Measurements from ENCODE around the gene PSME1.

- no peak for TF ChIP-seq EZH2 (optimal IDR thresholded peaks at IDR 0.05; ENCODE audit: low read depth, low read length)
- no peak for TF ChIP-seq CTCF (IDR thresholded peaks at IDR 0.05; ENCODE audit: low read length)
- no peak for TF ChIP-seq EZH2phosphoT487 (IDR thresholded peaks at IDR 0.05; ENCODE audit: low read length)
Measured at GRCh38 chr14:24162093-24162492, 26.1 kb downstream of the PSME1 start.

Data from MM.1S (cell line).